ENCODE measurements around the gene PHACTR1.

The PHACTR1 gene

GRCh38 chr6:12990162-12990561, 273.6 kb downstream of the PHACTR1 start:
- DNase-seq (ENCODE audit: low read depth) = no peak
- TF ChIP-seq CTCF (conservative IDR thresholded peaks at IDR 0.05; ENCODE audit: low read depth, low read length) = no peak
- no peak overlapping the region for H3K4me3 ChIP-seq (ENCODE audit: low read length)

- no peak for DNase-seq (ENCODE audit: low read depth)
- H3K4me3 ChIP-seq (ENCODE audit: low read length) = no peak overlapping the region
- TF ChIP-seq CTCF (conservative IDR thresholded peaks at IDR 0.05; ENCODE audit: low read depth, low read length) = no peak
Measured at GRCh38 chr6:12991435-12991834, 274.9 kb downstream of the PHACTR1 start.

- no peak for TF ChIP-seq CTCF (conservative IDR thresholded peaks at IDR 0.05; ENCODE audit: low read depth, low read length)
- DNase-seq (ENCODE audit: low read depth) = no peak
- no peak overlapping the region for H3K4me3 ChIP-seq (ENCODE audit: low read length)
Measured at GRCh38 chr6:12992770-12993169, 276.2 kb downstream of the PHACTR1 start.

GRCh38 chr6:12993283-12993898, 276.8 kb downstream of the PHACTR1 start:
- H3K4me3 ChIP-seq (ENCODE audit: low read length) = no peak overlapping the region
- no peak for DNase-seq (ENCODE audit: low read depth)
- no peak for TF ChIP-seq CTCF (conservative IDR thresholded peaks at IDR 0.05; ENCODE audit: low read depth, low read length)

- no peak for TF ChIP-seq CTCF (conservative IDR thresholded peaks at IDR 0.05; ENCODE audit: low read depth, low read length)
Measured at GRCh38 chr6:12995419-12995818, 278.9 kb downstream of the PHACTR1 start.

GRCh38 chr6:13000537-13000936, 284.0 kb downstream of the PHACTR1 start:
- TF ChIP-seq CTCF (conservative IDR thresholded peaks at IDR 0.05; ENCODE audit: low read depth, low read length) = no peak
- no peak for DNase-seq (ENCODE audit: low read depth)
- no peak overlapping the region for H3K4me3 ChIP-seq (ENCODE audit: low read length)

More at GRCh38 chr6:12995419-12995818, 278.9 kb downstream of the PHACTR1 start:
- H3K4me3 ChIP-seq (ENCODE audit: low read length) = no peak overlapping the region
- DNase-seq (ENCODE audit: low read depth) = no peak

GRCh38 chr6:13001927-13002326, 285.4 kb downstream of the PHACTR1 start:
- TF ChIP-seq CTCF (conservative IDR thresholded peaks at IDR 0.05; ENCODE audit: low read depth, low read length) = no peak
- no peak for DNase-seq (ENCODE audit: low read depth)
- no peak overlapping the region for H3K4me3 ChIP-seq (ENCODE audit: low read length)
